Neural crest cell (in vitro differentiated cells): ENCODE measurements around the gene CCDC88A. TPM values are rescaled to one million over a fixed set of nuclear protein-coding genes. Genes with fewer than 3 reads are reported as not detected.

Experiments
- DNase-seq: peaks from one replicate; pipeline ENCODE4 v3.0.0; 2021; ENCODE audit warnings: low read depth, mixed read lengths, low spot score
- H3K27ac Mint-ChIP-seq: one replicate; pipeline ENCODE4 v1.8.0; 2021; ENCODE audit warnings: mild to moderate bottlenecking, mixed read lengths; ENCODE audit not compliant: unreplicated experiment
- H3K27me3 Mint-ChIP-seq: 2 replicates; pipeline ENCODE4 v1.8.0; 2021; ENCODE audit warnings: low read depth, mild to moderate bottlenecking, mixed read lengths
- H3K36me3 Mint-ChIP-seq: 2 replicates; pipeline ENCODE4 v1.8.0; 2021; ENCODE audit warnings: low read depth, mild to moderate bottlenecking, mixed read lengths
- H3K4me1 Mint-ChIP-seq: 2 replicates; pipeline ENCODE4 v1.8.0; 2021; ENCODE audit warnings: mixed read lengths
- H3K4me3 Mint-ChIP-seq: one replicate; pipeline ENCODE4 v1.8.0; 2021; ENCODE audit warnings: mild to moderate bottlenecking, mixed read lengths
- H3K9me3 Mint-ChIP-seq: 2 replicates; pipeline ENCODE4 v1.8.0; 2021; ENCODE audit warnings: mixed read lengths
- total RNA-seq: library from RNA; stranded (reverse); gene quantifications from 2 replicates; pipeline ENCODE4 v1.2.1, GENCODE V29; 2021
- TF ChIP-seq, protein P1 (sequence below): fragments of 200-600 bp; sonication (generic); conservative IDR thresholded peaks from 2 replicates; pipeline ENCODE4 v1.5.0; 2021; ENCODE audit warnings: antibody characterized with exemption, mild to moderate bottlenecking

Gene CCDC88A
- total RNA-seq, 1 donor from 2014 or later: 123 TPM

DNA sequence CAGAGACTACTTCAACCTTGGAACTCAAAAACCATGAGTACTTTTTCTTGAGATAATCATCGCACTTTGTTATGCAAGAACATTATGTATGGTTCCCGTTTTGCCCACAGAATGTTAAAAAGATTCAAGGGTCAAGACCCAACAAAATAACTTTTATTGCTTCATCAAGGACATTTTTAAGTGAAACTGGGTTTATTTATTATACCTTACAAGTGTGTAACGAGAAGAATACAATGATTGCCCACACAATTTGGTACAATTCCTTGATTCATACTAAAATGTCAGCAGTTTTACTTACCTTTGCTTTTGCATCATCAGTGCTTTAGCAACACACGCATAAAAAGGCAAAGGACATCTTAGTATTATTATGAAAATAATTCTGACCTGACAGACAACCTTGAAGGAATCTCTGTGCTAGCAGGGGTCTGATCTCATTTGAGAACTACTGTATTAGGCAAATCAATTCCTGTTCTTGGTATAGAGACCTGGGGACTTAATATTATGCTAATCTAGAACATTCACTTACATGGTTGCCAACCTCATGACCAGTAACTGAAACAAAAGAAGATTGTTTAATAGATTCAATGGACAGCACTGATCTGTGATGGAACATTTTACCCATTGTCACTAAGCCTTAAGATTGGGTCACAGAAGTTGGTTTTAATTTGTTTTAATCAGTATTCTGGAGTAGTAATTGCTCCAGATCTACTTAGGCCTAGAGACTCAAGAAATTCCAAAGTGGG, 16.2 kb downstream of the CCDC88A start:
- Mint-ChIP-seq H3K27me3 (no peaks in the 10 kb centered on the region), H3K4me1 (no peaks in the 10 kb centered on the region), H3K9me3 (no peaks in the 10 kb centered on the region), H3K27ac (no peak overlapping the region), H3K36me3 (peaks cover 10% of the 10 kb centered on the region), H3K4me3 (no peak overlapping the region)
- DNase-seq: no peak
- TF ChIP-seq, protein P1, sequence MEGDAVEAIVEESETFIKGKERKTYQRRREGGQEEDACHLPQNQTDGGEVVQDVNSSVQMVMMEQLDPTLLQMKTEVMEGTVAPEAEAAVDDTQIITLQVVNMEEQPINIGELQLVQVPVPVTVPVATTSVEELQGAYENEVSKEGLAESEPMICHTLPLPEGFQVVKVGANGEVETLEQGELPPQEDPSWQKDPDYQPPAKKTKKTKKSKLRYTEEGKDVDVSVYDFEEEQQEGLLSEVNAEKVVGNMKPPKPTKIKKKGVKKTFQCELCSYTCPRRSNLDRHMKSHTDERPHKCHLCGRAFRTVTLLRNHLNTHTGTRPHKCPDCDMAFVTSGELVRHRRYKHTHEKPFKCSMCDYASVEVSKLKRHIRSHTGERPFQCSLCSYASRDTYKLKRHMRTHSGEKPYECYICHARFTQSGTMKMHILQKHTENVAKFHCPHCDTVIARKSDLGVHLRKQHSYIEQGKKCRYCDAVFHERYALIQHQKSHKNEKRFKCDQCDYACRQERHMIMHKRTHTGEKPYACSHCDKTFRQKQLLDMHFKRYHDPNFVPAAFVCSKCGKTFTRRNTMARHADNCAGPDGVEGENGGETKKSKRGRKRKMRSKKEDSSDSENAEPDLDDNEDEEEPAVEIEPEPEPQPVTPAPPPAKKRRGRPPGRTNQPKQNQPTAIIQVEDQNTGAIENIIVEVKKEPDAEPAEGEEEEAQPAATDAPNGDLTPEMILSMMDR: no peak

DNA sequence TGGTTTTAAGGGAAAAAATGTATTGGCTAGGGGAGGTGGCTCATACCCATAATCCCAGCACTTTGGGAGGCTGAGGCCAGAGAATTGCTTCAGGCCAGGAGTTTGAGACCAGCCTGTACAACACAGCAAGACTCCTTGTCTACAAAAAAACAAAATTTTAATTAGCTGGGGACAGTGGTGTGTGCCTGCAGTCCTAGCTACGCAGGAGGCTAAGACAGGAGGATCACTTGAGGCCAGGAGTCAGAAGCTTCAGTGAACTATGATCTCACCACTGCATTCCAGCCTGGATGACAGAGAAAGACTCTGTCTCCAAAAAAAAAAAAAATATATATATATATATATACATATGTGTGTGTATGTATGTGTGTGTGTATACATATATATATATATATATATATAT, 18.5 kb downstream of the CCDC88A start:
- Mint-ChIP-seq H3K9me3 (no peaks in the 10 kb centered on the region), H3K4me1 (peaks cover 3% of the 10 kb centered on the region), H3K4me3 (no peak overlapping the region), H3K36me3 (peaks cover 8% of the 10 kb centered on the region), H3K27me3 (no peaks in the 10 kb centered on the region), H3K27ac (no peak overlapping the region)
- DNase-seq: no peak
- TF ChIP-seq, protein P1: no peak

DNA sequence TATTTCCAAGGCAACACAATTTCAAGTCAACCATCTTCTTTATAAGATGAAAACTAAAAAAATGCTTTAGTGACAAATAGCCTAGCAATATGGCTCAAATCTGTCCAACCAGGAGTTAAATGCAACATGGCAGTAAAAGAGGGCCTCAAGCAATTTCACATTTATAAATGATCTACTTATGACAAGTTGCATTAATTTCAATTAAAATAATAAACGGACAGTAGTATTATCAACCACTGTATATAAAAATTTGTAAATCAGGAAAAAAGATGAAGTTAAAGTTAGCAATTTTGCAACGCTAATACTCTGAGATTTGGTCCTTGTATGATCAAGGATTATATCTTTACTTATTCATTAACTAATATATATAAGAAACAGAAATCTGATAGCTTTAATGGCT, 19.3 kb downstream of the CCDC88A start:
- no peaks in the 10 kb centered on the region for H3K9me3 Mint-ChIP-seq
- no peak overlapping the region for H3K4me3 Mint-ChIP-seq
- no peaks in the 10 kb centered on the region for H3K27me3 Mint-ChIP-seq
- H3K27ac Mint-ChIP-seq: no peak overlapping the region
- peaks cover 4% of the 10 kb centered on the region for H3K4me1 Mint-ChIP-seq
- peaks cover 8% of the 10 kb centered on the region for H3K36me3 Mint-ChIP-seq
- TF ChIP-seq, protein P1: no peak
- DNase-seq: no peak

DNA sequence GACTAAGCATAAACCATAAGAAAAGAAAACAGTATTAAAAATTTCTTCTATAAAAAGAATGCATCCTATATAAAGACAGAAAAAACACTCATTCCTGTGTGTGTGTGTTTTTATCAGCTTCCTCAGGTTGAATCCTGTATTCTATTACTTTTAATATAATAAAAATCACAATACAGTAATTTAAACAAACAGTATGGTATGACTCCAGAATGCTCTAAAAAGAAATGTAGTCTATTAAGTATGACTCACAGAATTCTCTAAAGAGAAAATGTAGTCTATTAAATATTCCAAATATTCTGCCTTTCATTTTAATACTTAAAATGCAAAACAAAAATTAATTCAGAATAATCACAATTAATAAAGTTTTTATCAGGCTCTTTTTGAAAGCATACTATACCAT, 19.8 kb downstream of the CCDC88A start:
- DNase-seq: no peak
- Mint-ChIP-seq H3K36me3 (peaks cover 8% of the 10 kb centered on the region), H3K27ac (no peak overlapping the region), H3K4me3 (no peak overlapping the region), H3K9me3 (peaks cover 3% of the 10 kb centered on the region), H3K27me3 (no peaks in the 10 kb centered on the region), H3K4me1 (peaks cover 4% of the 10 kb centered on the region)
- TF ChIP-seq, protein P1: no peak

DNA sequence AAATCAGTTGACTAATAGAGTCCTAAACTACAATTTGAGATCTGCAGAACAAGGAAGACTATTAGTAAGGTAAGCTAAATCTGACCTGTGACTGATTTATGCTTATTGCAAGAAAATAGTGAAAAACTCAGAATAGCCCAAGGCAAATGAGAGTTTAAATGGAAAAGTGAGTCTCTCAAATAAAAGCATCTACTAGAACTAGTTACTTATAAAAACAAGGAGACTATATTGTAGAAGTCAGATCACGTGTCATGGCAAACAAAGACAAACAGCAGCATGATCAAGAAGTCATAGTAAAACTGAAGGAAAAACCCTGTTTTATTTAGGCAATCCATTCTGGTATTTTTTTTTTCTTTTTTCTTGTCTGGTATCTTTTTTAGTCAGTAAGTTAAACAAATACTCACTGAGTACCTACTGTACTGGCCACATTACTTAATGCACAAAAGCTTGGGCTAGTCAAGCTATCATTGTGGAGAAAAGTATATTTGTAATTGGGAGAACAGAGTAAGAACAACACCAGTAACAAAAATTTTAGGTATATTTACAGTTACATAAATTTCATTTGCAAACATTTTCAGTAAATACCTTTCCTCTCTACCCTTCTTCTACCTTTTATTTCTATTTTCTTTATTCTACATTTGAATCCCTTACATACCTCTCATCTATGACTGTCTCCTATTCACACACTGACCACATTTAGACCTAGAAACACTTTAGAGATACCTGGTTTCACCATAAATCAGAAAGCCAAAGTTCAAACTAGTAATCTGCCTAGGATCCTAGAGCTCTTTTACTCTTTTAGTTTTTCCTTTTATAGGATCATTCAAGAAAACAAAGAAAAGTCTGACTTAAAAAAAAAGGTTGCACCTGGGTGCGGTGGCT, 23.7 kb downstream of the CCDC88A start:
- Mint-ChIP-seq H3K36me3 (peaks cover 15% of the 10 kb centered on the region), H3K27ac (no peak overlapping the region), H3K4me1 (peaks cover 4% of the 10 kb centered on the region), H3K9me3 (peaks cover 3% of the 10 kb centered on the region), H3K4me3 (no peak overlapping the region), H3K27me3 (no peaks in the 10 kb centered on the region)
- no peak for DNase-seq
- TF ChIP-seq, protein P1: no peak
